ENCODE results near the gene OAS1.

Gene OAS1

GRCh38 chr12:112962561-112962960 lies 55.8 kb downstream of the OAS1 start:
- H3K4me3 ChIP-seq (replicated peaks; ENCODE audit: low read depth, low read length), result no peak overlapping the region
- DNase-seq (ENCODE audit: extremely low read depth, low read depth), result no peak
- TF ChIP-seq CTCF (IDR thresholded peaks at IDR 0.05; ENCODE audit: low read depth, low read length, missing control alignments), result no peak

GRCh38 chr12:112963227-112963861 lies 56.6 kb downstream of the OAS1 start:
- no peak for DNase-seq (ENCODE audit: extremely low read depth, low read depth)
- TF ChIP-seq CTCF (IDR thresholded peaks at IDR 0.05; ENCODE audit: low read depth, low read length, missing control alignments), result no peak
- no peak overlapping the region for H3K4me3 ChIP-seq (replicated peaks; ENCODE audit: low read depth, low read length)

GRCh38 chr12:112964067-112964670 lies 57.4 kb downstream of the OAS1 start:
- DNase-seq (ENCODE audit: extremely low read depth, low read depth), result no peak
- TF ChIP-seq CTCF (IDR thresholded peaks at IDR 0.05; ENCODE audit: low read depth, low read length, missing control alignments), result no peak

GRCh38 chr12:112964915-112965314 lies 58.2 kb downstream of the OAS1 start:
- TF ChIP-seq CTCF (IDR thresholded peaks at IDR 0.05; ENCODE audit: low read depth, low read length, missing control alignments), result no peak
- no peak overlapping the region for H3K4me3 ChIP-seq (replicated peaks; ENCODE audit: low read depth, low read length)
- no peak for DNase-seq (ENCODE audit: extremely low read depth, low read depth)

More at GRCh38 chr12:112964067-112964670, 57.4 kb downstream of the OAS1 start:
- H3K4me3 ChIP-seq (replicated peaks; ENCODE audit: low read depth, low read length), result no peak overlapping the region

- no peak for DNase-seq (ENCODE audit: extremely low read depth, low read depth)
- TF ChIP-seq CTCF (IDR thresholded peaks at IDR 0.05; ENCODE audit: low read depth, low read length, missing control alignments), result no peak
- no peak overlapping the region for H3K4me3 ChIP-seq (replicated peaks; ENCODE audit: low read depth, low read length)
These were observed 58.9 kb downstream of the OAS1 start for GRCh38 chr12:112965643-112966042.

GRCh38 chr12:112967306-112967705 lies 60.5 kb downstream of the OAS1 start:
- no peak for DNase-seq (ENCODE audit: extremely low read depth, low read depth)
- H3K4me3 ChIP-seq (replicated peaks; ENCODE audit: low read depth, low read length), result no peak overlapping the region
- no peak for TF ChIP-seq CTCF (IDR thresholded peaks at IDR 0.05; ENCODE audit: low read depth, low read length, missing control alignments)

Data from HFF-Myc (cell line).